Smooth muscle cell (in vitro differentiated cells): Measurements from ENCODE around the gene ROBO2. TPM values are rescaled to one million over a fixed set of nuclear protein-coding genes. Genes with fewer than 3 reads are reported as not detected.

Experiments
- DNase-seq: peaks from one replicate; lab custom pipeline; 2025; ENCODE audit not compliant: unreplicated experiment; lab: John Stamatoyannopoulos, UW
- H2AFZ ChIP-seq: fragments of 200-600 bp; sonication (generic); 2 replicates; pipeline ENCODE4 v1.6.0; 2016; ENCODE audit warnings: antibody characterized with exemption, low read depth, mild to moderate bottlenecking
- H3F3A ChIP-seq: fragments of 200-600 bp; sonication (generic); 2 replicates; pipeline ENCODE4 v1.6.0; 2017; ENCODE audit warnings: antibody characterized with exemption, low read depth
- H3K27ac ChIP-seq: fragments of 200-600 bp; sonication (generic); 2 replicates; pipeline ENCODE4 v1.5.1; 2016; ENCODE audit warnings: low read depth, mild to moderate bottlenecking
- H3K27me3 ChIP-seq: fragments of 200-600 bp; sonication (generic); 2 replicates; pipeline ENCODE4 v1.6.1; 2016; ENCODE audit warnings: low read depth, mild to moderate bottlenecking
- H3K36me3 ChIP-seq: fragments of 200-600 bp; sonication (generic); 2 replicates; pipeline ENCODE4 v1.5.1; 2016; ENCODE audit warnings: low read depth
- H3K4me1 ChIP-seq: fragments of 200-600 bp; sonication (generic); 2 replicates; pipeline ENCODE4 v1.5.1; 2016; ENCODE audit warnings: low read depth
- H3K4me2 ChIP-seq: fragments of 200-600 bp; sonication (generic); 2 replicates; pipeline ENCODE4 v1.6.0; 2016; ENCODE audit warnings: mild to moderate bottlenecking
- H3K4me3 ChIP-seq: fragments of 200-600 bp; sonication (generic); 2 replicates; pipeline ENCODE4 v1.5.1; 2016; ENCODE audit warnings: mild to moderate bottlenecking
- H3K79me2 ChIP-seq: fragments of 200-600 bp; sonication (generic); 2 replicates; pipeline ENCODE4 v1.6.0; 2016; ENCODE audit warnings: low read depth, mild to moderate bottlenecking
- H3K9ac ChIP-seq: fragments of 200-600 bp; sonication (generic); 2 replicates; pipeline ENCODE4 v1.6.0; 2016; ENCODE audit warnings: low read depth
- H3K9me3 ChIP-seq: fragments of 200-600 bp; sonication (generic); replicated peaks from 2 replicates; pipeline ENCODE4 v1.5.1; 2016; ENCODE audit warnings: low read depth
- H4K20me1 ChIP-seq: fragments of 200-600 bp; sonication (generic); 2 replicates; pipeline ENCODE4 v1.6.0; 2016; ENCODE audit warnings: low read depth
- CTCF ChIP-seq: fragments of 200-600 bp; sonication (generic); IDR thresholded peaks from 2 replicates; pipeline ENCODE4 v1.5.1; 2017; ENCODE audit warnings: borderline replicate concordance, mild to moderate bottlenecking, antibody characterized with exemption; ENCODE audit not compliant: insufficient read depth, poor library complexity, severe bottlenecking
- WGBS: methylation state at CpG from one replicate; pipeline ENCODE4 v1.1.7; 2016; ENCODE audit warnings: low lambda C conversion rate; 5-methylcytosine and 5-hydroxymethylcytosine counted together
- polyA plus RNA-seq: library from polyadenylated mRNA; unstranded; fragments of >200 nt; fragmentation: Nextera tagmentation; extraction: Ambion mirVana; gene quantifications from 2 replicates; pipeline ENCODE4 v1.2.1, GENCODE V29; 2016
- total RNA-seq: library from RNA; depleted of rRNA; stranded (reverse); fragments of >200 nt; gene quantifications from 2 replicates; pipeline ENCODE4 v1.2.3, GENCODE V29; 2014

ROBO2 gene
- total and polyA plus RNA-seq, 2 experiments from 2014 or later: 23.9 to 54.4 TPM

DNA sequence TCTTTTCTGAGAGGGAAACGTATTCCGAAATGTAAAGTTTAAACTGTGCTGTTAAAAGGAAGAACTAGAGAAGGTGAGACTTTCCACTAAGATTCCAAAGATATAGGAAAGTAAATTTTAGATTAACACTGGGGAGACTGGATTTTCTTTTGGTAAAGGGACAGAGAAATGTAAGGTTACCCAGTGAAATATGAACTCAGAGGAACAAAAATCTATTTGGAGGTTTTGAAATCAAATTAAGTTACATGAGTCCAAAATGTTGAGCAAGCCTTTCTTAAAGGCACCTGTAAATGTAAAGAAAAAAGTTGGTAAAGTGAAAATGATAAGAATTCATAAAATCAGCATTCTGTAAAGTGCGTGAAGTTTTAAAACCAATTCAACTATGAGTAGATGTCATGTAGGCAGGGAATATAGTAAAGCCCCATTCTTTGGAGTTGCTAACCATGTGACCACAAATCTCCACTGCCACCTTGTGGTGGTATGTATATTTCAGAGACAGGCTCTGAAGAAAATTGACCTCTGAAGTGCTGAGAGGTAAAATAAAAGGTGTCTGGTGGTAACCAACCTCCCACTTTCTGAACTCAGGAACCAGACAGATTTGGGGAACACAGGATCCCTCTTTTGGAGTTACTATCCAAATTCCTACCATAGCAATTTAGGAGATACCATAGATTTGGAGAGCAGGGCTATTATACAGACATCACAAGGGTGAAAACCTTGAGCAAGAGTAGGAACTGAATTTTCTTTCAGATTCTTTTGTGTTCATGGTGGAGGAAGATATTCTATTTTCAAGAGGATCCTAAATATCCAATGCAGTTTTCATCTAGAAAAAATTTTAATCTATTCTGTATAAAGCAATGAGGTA lies 215.3 kb downstream of the ROBO2 start:
- Histone ChIP-seq H3K4me2 (no peak overlapping the region), H3K36me3 (no peaks in the 10 kb centered on the region), H2AFZ (no peak overlapping the region), H4K20me1 (no peaks in the 10 kb centered on the region), H3K4me3 (no peak overlapping the region), H3K27me3 (no peaks in the 10 kb centered on the region), H3K9ac (no peak overlapping the region), H3K79me2 (no peaks in the 10 kb centered on the region), H3K4me1 (no peaks in the 10 kb centered on the region), H3K9me3 (no peaks in the 10 kb centered on the region), H3F3A (no peaks in the 10 kb centered on the region), H3K27ac (no peak overlapping the region)
- WGBS: 68% methylated on average over 3 of the region's 3 CpGs
- no peak for DNase-seq
- peak; percentile 76 for TF ChIP-seq CTCF

GRCh38 chr3:77256584-77257503 lies 216.9 kb downstream of the ROBO2 start:
- Histone ChIP-seq H3K9me3 (no peaks in the 10 kb centered on the region), H2AFZ (no peak overlapping the region), H4K20me1 (no peaks in the 10 kb centered on the region), H3K9ac (no peak overlapping the region), H3K27ac (no peak overlapping the region), H3K36me3 (no peaks in the 10 kb centered on the region), H3K27me3 (no peaks in the 10 kb centered on the region), H3K4me2 (no peak overlapping the region), H3K4me3 (no peak overlapping the region), H3F3A (no peaks in the 10 kb centered on the region), H3K79me2 (no peaks in the 10 kb centered on the region), H3K4me1 (no peaks in the 10 kb centered on the region)
- TF ChIP-seq CTCF: no peak
- DNase-seq: no peak
- 73% methylated on average over 9 of the region's 9 CpGs for WGBS

GRCh38 chr3:77259694-77260093 lies 219.8 kb downstream of the ROBO2 start:
- Histone ChIP-seq H3K9ac (no peak overlapping the region), H3K4me2 (no peak overlapping the region), H3K27me3 (no peaks in the 10 kb centered on the region), H3K4me1 (no peaks in the 10 kb centered on the region), H2AFZ (no peak overlapping the region), H3K27ac (no peak overlapping the region), H3F3A (no peaks in the 10 kb centered on the region), H3K4me3 (no peak overlapping the region), H3K36me3 (no peaks in the 10 kb centered on the region), H3K79me2 (no peaks in the 10 kb centered on the region), H3K9me3 (no peaks in the 10 kb centered on the region), H4K20me1 (no peaks in the 10 kb centered on the region)
- 88% methylated on average over 6 of the region's 6 CpGs for WGBS
- DNase-seq: no peak
- no peak for TF ChIP-seq CTCF
